Measurements from ENCODE around the gene P2RX7.

P2RX7 gene

DNA sequence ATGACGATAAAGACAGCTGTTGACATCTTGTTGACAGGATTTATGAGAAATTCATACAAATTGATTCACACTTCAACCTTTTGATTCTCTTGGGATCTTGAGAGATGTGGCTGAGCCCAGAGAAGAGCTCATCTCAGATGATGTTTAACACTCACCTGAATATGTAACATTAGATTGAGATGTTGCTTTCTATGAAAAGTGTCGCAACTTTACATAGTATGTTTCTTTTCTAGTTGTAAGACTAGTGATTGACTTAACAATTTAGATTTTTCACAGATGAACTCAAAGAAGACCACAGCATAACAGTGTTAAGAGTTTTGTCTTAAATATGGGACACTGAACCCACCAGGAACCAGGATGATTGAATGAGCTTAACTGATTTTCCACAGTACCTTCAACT lies 40.6 kb upstream of the P2RX7 start:
- H3K27me3 Mint-ChIP-seq (ENCODE audit: low read depth, poor library complexity): peaks cover 46% of the 10 kb centered on the region
- no peak overlapping the region for H3K4me3 Mint-ChIP-seq
- TF ChIP-seq, protein P1, sequence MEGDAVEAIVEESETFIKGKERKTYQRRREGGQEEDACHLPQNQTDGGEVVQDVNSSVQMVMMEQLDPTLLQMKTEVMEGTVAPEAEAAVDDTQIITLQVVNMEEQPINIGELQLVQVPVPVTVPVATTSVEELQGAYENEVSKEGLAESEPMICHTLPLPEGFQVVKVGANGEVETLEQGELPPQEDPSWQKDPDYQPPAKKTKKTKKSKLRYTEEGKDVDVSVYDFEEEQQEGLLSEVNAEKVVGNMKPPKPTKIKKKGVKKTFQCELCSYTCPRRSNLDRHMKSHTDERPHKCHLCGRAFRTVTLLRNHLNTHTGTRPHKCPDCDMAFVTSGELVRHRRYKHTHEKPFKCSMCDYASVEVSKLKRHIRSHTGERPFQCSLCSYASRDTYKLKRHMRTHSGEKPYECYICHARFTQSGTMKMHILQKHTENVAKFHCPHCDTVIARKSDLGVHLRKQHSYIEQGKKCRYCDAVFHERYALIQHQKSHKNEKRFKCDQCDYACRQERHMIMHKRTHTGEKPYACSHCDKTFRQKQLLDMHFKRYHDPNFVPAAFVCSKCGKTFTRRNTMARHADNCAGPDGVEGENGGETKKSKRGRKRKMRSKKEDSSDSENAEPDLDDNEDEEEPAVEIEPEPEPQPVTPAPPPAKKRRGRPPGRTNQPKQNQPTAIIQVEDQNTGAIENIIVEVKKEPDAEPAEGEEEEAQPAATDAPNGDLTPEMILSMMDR (IDR thresholded peaks at IDR 0.05): no peak

DNA sequence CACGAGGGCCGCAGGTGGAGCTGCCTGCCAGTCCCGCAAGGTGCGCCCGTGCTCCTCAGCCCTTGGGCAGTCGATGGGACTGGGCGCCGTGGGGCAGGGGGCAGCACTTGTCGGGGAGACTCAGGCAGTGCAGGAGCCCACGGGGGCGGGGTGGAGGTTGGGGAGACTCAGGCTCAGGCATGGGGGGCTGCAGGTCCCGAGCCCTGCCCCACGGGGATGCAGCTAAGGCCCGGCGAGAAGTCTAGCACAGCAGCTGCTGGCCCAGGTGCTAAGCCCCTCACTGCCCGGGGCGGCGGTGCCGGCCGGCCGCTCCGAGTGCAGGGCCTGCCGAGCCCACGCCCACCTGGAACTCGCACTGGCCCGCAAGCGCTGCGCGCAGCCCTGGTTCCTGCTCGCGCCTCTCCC lies 39.2 kb upstream of the P2RX7 start:
- H3K4me3 Mint-ChIP-seq: no peak overlapping the region
- H3K9me3 Mint-ChIP-seq: peaks cover 7% of the 10 kb centered on the region
- TF ChIP-seq, protein P1 (IDR thresholded peaks at IDR 0.05): no peak
- DNase-seq: no peak
- peaks cover 19% of the 10 kb centered on the region for H3K4me1 Mint-ChIP-seq
- H3K36me3 Mint-ChIP-seq (ENCODE audit: low read depth): no peaks in the 10 kb centered on the region
- peaks cover 43% of the 10 kb centered on the region for H3K27me3 Mint-ChIP-seq (ENCODE audit: low read depth, poor library complexity)
- no peak overlapping the region for H3K27ac Mint-ChIP-seq

More for the DNA sequence above, 40.6 kb upstream of the P2RX7 start:
- Mint-ChIP-seq H3K4me1 (peaks cover 19% of the 10 kb centered on the region), H3K36me3 (ENCODE audit: low read depth) (no peaks in the 10 kb centered on the region), H3K27ac (no peak overlapping the region), H3K9me3 (peaks cover 6% of the 10 kb centered on the region)
- no peak for DNase-seq

DNA sequence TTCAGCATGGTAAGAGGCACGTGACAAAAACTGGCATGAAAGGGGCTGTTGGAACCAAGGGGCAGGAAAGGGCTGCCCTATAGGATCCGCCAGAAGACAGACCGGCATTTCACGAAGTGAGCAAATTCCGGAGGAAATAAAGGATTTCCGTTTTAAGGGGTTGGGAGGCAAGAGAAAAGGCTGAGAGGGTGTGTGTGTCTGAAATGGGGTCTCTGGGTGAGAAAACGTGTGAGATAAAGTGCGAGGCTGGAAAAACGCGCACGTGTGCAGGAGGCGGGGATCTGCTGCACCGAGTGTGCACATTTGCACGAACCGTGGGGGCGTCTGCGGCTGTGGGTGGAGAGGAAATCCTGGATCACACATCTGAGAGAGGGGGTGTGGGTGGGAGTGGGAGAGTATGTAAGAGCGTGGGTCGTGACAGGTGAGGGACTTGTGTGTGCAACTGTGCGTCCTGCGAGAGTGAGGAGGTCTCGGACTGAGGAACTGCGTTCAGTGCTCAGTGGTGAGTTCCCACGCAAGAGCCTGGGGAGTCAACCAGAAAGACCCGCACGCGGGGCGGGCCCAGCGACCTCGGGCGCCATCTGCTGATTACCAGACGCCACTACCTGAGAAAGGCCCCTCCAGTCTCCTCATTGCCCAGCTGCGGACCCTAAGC lies 37.0 kb upstream of the P2RX7 start:
- Mint-ChIP-seq H3K27ac (no peak overlapping the region), H3K4me3 (peak overlapping the region; percentile 80), H3K27me3 (ENCODE audit: low read depth, poor library complexity) (peaks cover 38% of the 10 kb centered on the region), H3K9me3 (peaks cover 29% of the 10 kb centered on the region), H3K4me1 (peaks cover 8% of the 10 kb centered on the region), H3K36me3 (ENCODE audit: low read depth) (no peaks in the 10 kb centered on the region)
- TF ChIP-seq, protein P1 (IDR thresholded peaks at IDR 0.05): peak; percentile 78
- DNase-seq: peak; percentile 88

DNA sequence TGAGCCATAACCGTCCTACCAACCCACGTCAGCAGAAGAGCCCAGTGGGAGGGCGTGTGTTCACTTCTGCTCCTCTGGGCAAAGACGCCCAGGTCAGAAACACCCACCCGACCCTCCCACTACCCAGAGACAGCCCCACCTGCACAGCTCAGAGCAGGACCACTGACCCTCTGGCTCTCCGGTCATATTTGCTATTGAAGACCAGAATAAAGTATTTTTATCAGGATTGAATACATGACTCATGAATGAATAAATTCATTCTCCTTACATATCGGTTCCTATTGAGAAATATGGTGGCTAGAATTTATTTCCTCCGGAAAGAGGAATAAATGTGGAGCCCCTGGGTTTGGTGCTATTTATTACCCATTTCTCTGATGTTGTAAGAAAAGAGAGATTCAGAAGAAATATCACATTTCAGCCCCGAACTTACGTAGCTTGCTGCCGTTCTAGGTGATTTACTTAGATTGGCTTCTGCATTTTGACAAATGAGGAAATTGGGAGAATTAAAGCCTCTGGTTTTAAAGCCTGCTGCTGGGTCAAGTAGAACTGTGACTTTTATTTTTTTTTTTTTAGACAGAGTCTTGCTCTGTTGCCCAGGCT lies 36.4 kb upstream of the P2RX7 start:
- Mint-ChIP-seq H3K36me3 (ENCODE audit: low read depth) (no peaks in the 10 kb centered on the region), H3K27ac (no peak overlapping the region), H3K4me3 (peak overlapping the region; percentile 80), H3K27me3 (ENCODE audit: low read depth, poor library complexity) (peaks cover 38% of the 10 kb centered on the region), H3K9me3 (peaks cover 33% of the 10 kb centered on the region), H3K4me1 (peaks cover 8% of the 10 kb centered on the region)
- no peak for DNase-seq
- TF ChIP-seq, protein P1 (IDR thresholded peaks at IDR 0.05): no peak

DNA sequence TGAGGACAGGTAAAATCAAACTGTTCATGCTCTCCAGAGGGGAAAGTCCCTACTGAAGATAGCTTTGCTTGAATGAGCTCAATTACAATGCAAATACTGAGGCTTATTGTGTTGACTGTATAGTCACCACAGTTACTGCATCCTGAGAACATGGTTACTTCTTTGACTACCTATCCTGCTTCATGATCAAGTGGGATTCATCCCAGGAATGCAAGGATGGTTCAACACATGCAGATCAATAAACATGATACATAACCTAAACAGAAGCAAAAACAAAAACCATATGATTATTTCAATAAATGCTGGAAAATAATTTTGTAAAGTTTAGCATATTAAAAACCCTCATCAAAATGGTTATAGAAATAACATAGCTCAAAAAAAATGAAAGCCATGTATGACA lies 32.9 kb upstream of the P2RX7 start:
- Mint-ChIP-seq H3K27ac (no peak overlapping the region), H3K27me3 (ENCODE audit: low read depth, poor library complexity) (peaks cover 23% of the 10 kb centered on the region), H3K9me3 (peaks cover 41% of the 10 kb centered on the region), H3K36me3 (ENCODE audit: low read depth) (no peaks in the 10 kb centered on the region), H3K4me3 (no peak overlapping the region), H3K4me1 (peaks cover 8% of the 10 kb centered on the region)
- TF ChIP-seq, protein P1 (IDR thresholded peaks at IDR 0.05): no peak
- no peak for DNase-seq

DNA sequence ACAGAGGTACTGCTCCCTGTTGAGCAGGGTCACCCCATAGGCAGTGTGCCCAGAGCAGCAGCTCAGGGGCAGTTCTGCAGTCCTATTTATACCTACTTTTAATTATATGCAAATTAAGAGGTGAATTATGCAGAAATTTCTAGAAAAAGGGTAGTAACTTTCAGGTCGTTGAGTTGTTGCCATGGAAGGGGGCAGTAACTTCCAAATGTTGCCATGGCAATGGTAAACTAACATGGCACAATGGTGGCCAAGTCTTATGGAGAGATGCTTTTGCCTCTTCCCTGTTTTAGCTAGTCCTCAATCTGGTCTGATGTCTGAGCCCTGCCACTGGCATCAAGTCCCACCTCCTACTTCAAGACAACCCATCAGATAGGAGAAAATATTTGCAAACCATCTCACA lies 30.4 kb upstream of the P2RX7 start:
- Mint-ChIP-seq H3K27ac (no peak overlapping the region), H3K36me3 (ENCODE audit: low read depth) (no peaks in the 10 kb centered on the region), H3K4me1 (no peaks in the 10 kb centered on the region), H3K27me3 (ENCODE audit: low read depth, poor library complexity) (peaks cover 5% of the 10 kb centered on the region), H3K4me3 (no peak overlapping the region), H3K9me3 (peaks cover 45% of the 10 kb centered on the region)
- DNase-seq: no peak
- TF ChIP-seq, protein P1 (IDR thresholded peaks at IDR 0.05): no peak
